ENCODE results near the gene SSBP3. TPM values are rescaled to one million over a fixed set of nuclear protein-coding genes. Genes with fewer than 3 reads are reported as not detected.

Gene SSBP3
- total and polyA plus RNA-seq, 9 of the 15 experiments (the other 6 are each of a cell fraction or from before 2014, with no cell fraction given): 8.7 to 108 (median 33.8) TPM

DNA sequence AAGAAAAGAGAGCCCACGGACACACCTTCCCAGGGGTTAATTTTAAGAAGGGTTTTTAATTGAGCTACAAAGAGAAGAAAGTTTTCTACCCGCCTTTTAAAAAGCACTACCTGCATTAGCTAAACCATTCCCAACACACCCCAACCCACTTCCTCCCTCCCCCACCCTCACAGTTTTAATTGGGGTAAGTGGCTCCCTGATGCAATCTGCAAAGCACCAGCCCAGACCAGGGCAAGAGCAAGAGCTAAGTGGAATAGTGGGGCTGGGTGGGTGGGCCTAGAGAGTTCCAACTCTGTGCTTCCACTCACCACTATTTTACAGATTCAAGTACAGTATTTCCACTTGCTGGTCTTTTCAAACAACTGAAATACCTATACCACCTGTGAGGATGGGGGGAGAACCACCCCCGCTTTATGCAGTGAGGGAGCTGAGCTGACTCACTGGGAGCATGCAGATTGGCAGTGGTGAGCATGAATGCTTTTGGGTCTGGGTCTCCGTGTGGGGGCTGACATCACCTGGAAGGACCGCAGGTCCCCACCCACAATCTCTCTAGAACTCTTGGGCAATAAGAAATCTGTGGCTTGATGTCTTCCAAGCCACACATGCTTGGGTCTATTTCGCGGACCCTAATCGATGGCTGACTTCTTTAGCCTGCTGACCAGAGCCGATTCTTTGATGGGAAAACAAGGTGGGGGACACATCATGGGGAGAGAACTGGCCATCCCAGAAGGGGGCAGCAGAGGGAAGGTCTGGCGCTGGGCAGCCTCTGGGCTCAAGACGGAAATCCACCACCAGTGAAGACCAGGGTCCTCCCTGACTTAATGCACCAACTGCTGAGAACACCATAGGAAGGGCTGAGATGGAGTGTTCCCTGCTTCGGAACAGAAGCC is 95.5 kb downstream of the SSBP3 start:
- Histone ChIP-seq H3K4me3 (no peak overlapping the region), H3K27ac (ENCODE audit: extremely low read depth, low read depth, low read length) (no peak overlapping the region), H3K9ac (ENCODE audit: insufficient read depth in 1 of 2, low read depth in 2 of 2, low read length in 2 of 2) (peak overlapping the region in 1 of 2 experiments; percentile 5; a peak in 1 of 4 replicates), H3K9me3 (replicated peaks; ENCODE audit: control insufficient read depth, insufficient read depth, low read depth, low read length) (no peaks in the 10 kb centered on the region), H3K36me3 (ENCODE audit: control insufficient read depth, insufficient read depth, low read length) (0 out of 3 replicates have a peak, but pooled peaks cover 6% of the 10 kb centered on the region), H3K27me3 (ENCODE audit: control insufficient read depth in 2 of 2, insufficient read depth in 2 of 2, low read length in 2 of 2) (no peaks in the 10 kb centered on the region), H4K20me1 (replicated peaks; ENCODE audit: control insufficient read depth, insufficient read depth, low read length) (peaks cover 48% of the 10 kb centered on the region), H3K79me2 (ENCODE audit: control insufficient read depth, insufficient read depth, low read length) (peaks cover 70% of the 10 kb centered on the region), H3K4me1 (replicated peaks in 1 of 2; ENCODE audit: control insufficient read depth in 2 of 2, insufficient read depth in 2 of 2, low read length in 2 of 2) (peaks cover 22 to 33% of the 10 kb centered on the region in 2 experiments), H2AFZ (ENCODE audit: low read depth, low read length) (no peak overlapping the region), H3K9me1 (ENCODE audit: control insufficient read depth, insufficient read depth, low read length) (peaks cover 5% of the 10 kb centered on the region), H3K4me2 (ENCODE audit: insufficient read depth, low read length) (no peak overlapping the region)
- no TSS peak for BruUV-seq (replicated peaks)
- ChIA-PET CTCF (ENCODE audit: low intra/inter-chr PET ratio) (interaction anchor here (1.1 kb wide), 1 partner anchor 179 kb away, joined by 6 read pairs; no protein-coding TSS in a partner anchor), POLR2A (interaction anchor here (1.0 to 1.5 kb wide), 3 partner anchors 10 to 76 kb away, joined by 3 to 6 read pairs (median 5); no protein-coding TSS in a partner anchor)
- ATAC-seq: peak; percentile 89
- peak; percentile 91 for FAIRE-seq
- peak; percentile 66 to 79 (median 74) for DNase-seq (ENCODE audit: extremely low read depth in 1 of 4, low spot score in 3 of 4)
- in situ Hi-C loops (cut with MboI): loop anchor here (25.0 kb wide), 1 partner anchor 177 kb away; no protein-coding TSS in a partner anchor
- 60% methylated on average over 11 of the region's 12 CpGs for WGBS (ENCODE audit: insufficient coverage, low coverage, missing lambda C conversion rate)
- intact Hi-C loops (cut with micrococcal nuclease): loop anchor here (1.0 to 5.0 kb wide), 4 partner anchors 38 to 179 kb away; no protein-coding TSS in a partner anchor
- TF ChIP-seq PRMT5 (CRISPR knock-in tag; IDR thresholded peaks at IDR 0.05): no peak
- TF ChIP-seq UBTF (IDR thresholded peaks at IDR 0.05; ENCODE audit: borderline replicate concordance in 1 of 2, low read depth in 2 of 2, low read length in 2 of 2): 0 out of 4 replicates have a peak, but pooled peaks of 1 of the 2 experiments have one; percentile 28
- peak; percentile 33; the same call in 1 of the 2 replicates for TF ChIP-seq ZNF384 (IDR thresholded peaks at IDR 0.05; ENCODE audit: low read depth, low read length)
- TF ChIP-seq, protein P1, sequence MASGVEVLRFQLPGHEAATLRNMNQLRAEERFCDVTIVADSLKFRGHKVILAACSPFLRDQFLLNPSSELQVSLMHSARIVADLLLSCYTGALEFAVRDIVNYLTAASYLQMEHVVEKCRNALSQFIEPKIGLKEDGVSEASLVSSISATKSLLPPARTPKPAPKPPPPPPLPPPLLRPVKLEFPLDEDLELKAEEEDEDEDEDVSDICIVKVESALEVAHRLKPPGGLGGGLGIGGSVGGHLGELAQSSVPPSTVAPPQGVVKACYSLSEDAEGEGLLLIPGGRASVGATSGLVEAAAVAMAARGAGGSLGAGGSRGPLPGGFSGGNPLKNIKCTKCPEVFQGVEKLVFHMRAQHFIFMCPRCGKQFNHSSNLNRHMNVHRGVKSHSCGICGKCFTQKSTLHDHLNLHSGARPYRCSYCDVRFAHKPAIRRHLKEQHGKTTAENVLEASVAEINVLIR (CRISPR knock-in tag; IDR thresholded peaks at IDR 0.05): no peak
- no peak for TF ChIP-seq NELFE (IDR thresholded peaks at IDR 0.05; ENCODE audit: insufficient read depth, insufficient read length)
- no peak for TF ChIP-seq E2F3 (CRISPR knock-in tag; IDR thresholded peaks at IDR 0.05)
- peak; percentile 19; the same call in 1 of the 2 replicates for TF ChIP-seq ATF7 (IDR thresholded peaks at IDR 0.05)
- no peak for TF ChIP-seq DIDO1 (tag; IDR thresholded peaks at IDR 0.05; ENCODE audit: low read depth)
